HepG2 (cell line): ENCODE data around the gene UST. TPM values are rescaled to one million over a fixed set of nuclear protein-coding genes. Genes with fewer than 3 reads are reported as not detected.

Experiments used
- E2F1 ChIP-seq: sonication (generic); formaldehyde crosslinking; IDR thresholded peaks from 2 replicates; pipeline ENCODE4 v1.5.0; 2020; ENCODE audit warnings: missing genetic modification reagents
- ELF3 ChIP-seq: IDR thresholded peaks from 2 replicates; pipeline ENCODE4 v1.6.1; 2016; ENCODE audit warnings: missing genetic modification reagents, missing compliant biosample characterization
- HDAC6 ChIP-seq: fragments of 200-600 bp; sonication (generic); IDR thresholded peaks from 2 replicates; pipeline ENCODE4 v1.7.0; 2017; ENCODE audit warnings: mild to moderate bottlenecking, antibody characterized with exemption, low read length, low read depth
- HOXA5 ChIP-seq: sonication (generic); formaldehyde crosslinking; IDR thresholded peaks from 2 replicates; pipeline ENCODE4 v1.4.0; 2020; ENCODE audit warnings: missing genetic modification reagents
- MYNN ChIP-seq: sonication (generic); formaldehyde crosslinking; IDR thresholded peaks from 2 replicates; pipeline ENCODE4 v1.4.0; 2020; ENCODE audit warnings: mild to moderate bottlenecking, low read depth, missing genetic modification reagents
- PAF1 ChIP-seq: IDR thresholded peaks from 2 replicates; pipeline ENCODE4 v1.6.1; 2016; ENCODE audit warnings: missing genetic modification reagents, missing compliant biosample characterization
- POLR2A ChIP-seq, 2 experiments: IDR thresholded peaks; 2 replicates each; pipeline ENCODE4 v1.6.1; 2011; ENCODE audit warnings: low read depth in 2 of 2, low read length in 2 of 2, mild to moderate bottlenecking in 1 of 2, moderate library complexity in 1 of 2; ENCODE audit not compliant: insufficient read depth in 1 of 2
- RORA ChIP-seq: sonication (generic); formaldehyde crosslinking; IDR thresholded peaks from 2 replicates; pipeline ENCODE4 v1.5.0; 2020; ENCODE audit warnings: mild to moderate bottlenecking, missing genetic modification reagents, moderate library complexity
- SAP130 ChIP-seq: IDR thresholded peaks from 2 replicates; pipeline ENCODE4 v1.6.1; 2016; ENCODE audit warnings: low read depth
- SIX4 ChIP-seq: sonication (generic); formaldehyde crosslinking; IDR thresholded peaks from 2 replicates; pipeline ENCODE4 v1.4.0; 2020; ENCODE audit warnings: missing genetic modification reagents
- ZFP36L1 ChIP-seq: sonication (generic); formaldehyde crosslinking; IDR thresholded peaks from 2 replicates; pipeline ENCODE4 v1.8.0; 2022; ENCODE audit warnings: mild to moderate bottlenecking, missing genetic modification reagents, moderate library complexity
- ZKSCAN5 ChIP-seq: sonication (generic); formaldehyde crosslinking; IDR thresholded peaks from 2 replicates; pipeline ENCODE4 v1.5.1; 2020; ENCODE audit warnings: mild to moderate bottlenecking, missing genetic modification reagents
- ZNF136 ChIP-seq: sonication (generic); formaldehyde crosslinking; IDR thresholded peaks from 2 replicates; pipeline ENCODE4 v1.8.1; 2022; ENCODE audit warnings: low read depth, mild to moderate bottlenecking, moderate library complexity, missing genetic modification reagents
- ZNF253 ChIP-seq: sonication (generic); formaldehyde crosslinking; IDR thresholded peaks from 2 replicates; pipeline ENCODE4 v1.8.0; 2022; ENCODE audit warnings: mild to moderate bottlenecking, missing genetic modification reagents, borderline replicate concordance
- ZNF577 ChIP-seq: sonication (generic); formaldehyde crosslinking; IDR thresholded peaks from 2 replicates; pipeline ENCODE4 v1.4.0; 2020; ENCODE audit warnings: mild to moderate bottlenecking, low read depth, missing genetic modification reagents, borderline replicate concordance
- ZNF672 ChIP-seq: sonication (generic); formaldehyde crosslinking; IDR thresholded peaks from 2 replicates; pipeline ENCODE4 v1.8.1; 2022; ENCODE audit warnings: missing genetic modification reagents
- polyA plus RNA-seq, 8 experiments: library from polyadenylated mRNA; depleted of rRNA in 3 of 8; stranded (reverse) in 7 of 8; unstranded in 1 of 8; fragments of >200 nt; fragmentation: Illumina TruSeq in 4 of 8; extraction: Trizol in 4 of 8; gene quantifications; 2 replicates each; pipeline versions ENCODE4 v1.2.1 to v1.2.3, GENCODE V29; 2011 to 2016; ENCODE audit warnings: low read depth in 4 of 8, missing spikeins in 1 of 8, mixed read lengths in 1 of 8; ENCODE audit not compliant: insufficient read depth in 1 of 8
- total RNA-seq, 5 experiments: library from RNA; depleted of rRNA; stranded (reverse); fragments of >200 nt; fragmentation: Illumina TruSeq; extraction: Trizol; gene quantifications; 2 replicates each; pipeline ENCODE4 v1.2.3, GENCODE V29; 2016; ENCODE audit warnings: low read depth in 1 of 5
- TF ChIP-seq, protein P1 (sequence below): sonication (generic); formaldehyde crosslinking; IDR thresholded peaks from 2 replicates; pipeline ENCODE4 v1.9.0; 2021; ENCODE audit warnings: missing genetic modification reagents, borderline replicate concordance
- TF ChIP-seq, protein P2 (sequence below): sonication (generic); formaldehyde crosslinking; IDR thresholded peaks from 2 replicates; pipeline ENCODE4 v1.5.1; 2020; ENCODE audit warnings: missing genetic modification reagents, mild to moderate bottlenecking, borderline replicate concordance
- TF ChIP-seq, protein P3 (sequence below): sonication (generic); formaldehyde crosslinking; conservative IDR thresholded peaks from 2 replicates; pipeline ENCODE4 v1.4.0; 2020; ENCODE audit warnings: missing genetic modification reagents
- TF ChIP-seq, protein P4 (sequence below): sonication (generic); formaldehyde crosslinking; conservative IDR thresholded peaks from 2 replicates; pipeline ENCODE4 v1.4.0; 2020; ENCODE audit warnings: missing genetic modification reagents

UST gene
- total and polyA plus RNA-seq, 2 of the 13 experiments (the other 11 are each of a cell fraction or from before 2014, with no cell fraction given): 0.27 TPM; not detected in 1

DNA sequence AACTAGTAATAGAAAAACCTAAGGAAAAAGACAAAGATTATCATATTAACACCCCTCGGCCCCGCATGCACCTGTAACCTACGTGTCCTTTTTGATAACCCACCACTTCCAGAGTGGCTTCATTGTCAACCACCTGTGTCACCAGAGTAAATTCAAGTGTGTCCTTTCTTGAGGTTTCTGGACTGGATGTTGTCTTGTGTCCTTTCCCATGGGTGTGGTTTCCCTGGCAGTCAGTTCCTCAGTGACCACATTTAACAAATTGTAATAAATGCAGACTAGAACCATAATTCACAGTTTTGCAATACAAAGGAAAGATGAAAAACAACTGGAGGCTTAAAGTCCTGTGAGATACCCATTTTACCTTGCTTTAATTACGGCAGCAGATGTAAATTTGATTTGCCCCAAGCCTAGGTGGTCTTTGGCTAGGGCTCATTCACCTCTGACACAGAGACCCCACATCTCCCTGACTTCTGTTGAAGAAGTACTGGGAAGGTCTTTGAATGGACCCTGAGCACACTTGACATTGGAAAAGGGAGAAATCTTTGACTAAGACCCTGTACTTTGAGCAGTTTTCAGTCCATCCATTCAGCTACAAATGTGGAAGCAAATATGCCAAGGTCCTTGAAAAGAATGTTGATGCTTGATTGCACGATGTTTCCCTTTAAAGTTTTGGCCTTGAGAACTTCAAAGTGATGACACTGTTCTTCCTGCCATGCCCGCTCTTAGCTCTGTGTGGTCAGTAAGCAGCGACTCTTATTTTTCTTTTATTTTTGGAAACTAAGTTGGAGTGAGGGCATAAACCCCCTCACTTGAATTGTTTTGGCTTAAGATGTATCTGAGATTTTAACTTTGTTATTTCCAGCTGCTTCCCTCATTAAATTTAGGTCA is 232.4 kb downstream of the UST start (continued):
- TF ChIP-seq, protein P1, sequence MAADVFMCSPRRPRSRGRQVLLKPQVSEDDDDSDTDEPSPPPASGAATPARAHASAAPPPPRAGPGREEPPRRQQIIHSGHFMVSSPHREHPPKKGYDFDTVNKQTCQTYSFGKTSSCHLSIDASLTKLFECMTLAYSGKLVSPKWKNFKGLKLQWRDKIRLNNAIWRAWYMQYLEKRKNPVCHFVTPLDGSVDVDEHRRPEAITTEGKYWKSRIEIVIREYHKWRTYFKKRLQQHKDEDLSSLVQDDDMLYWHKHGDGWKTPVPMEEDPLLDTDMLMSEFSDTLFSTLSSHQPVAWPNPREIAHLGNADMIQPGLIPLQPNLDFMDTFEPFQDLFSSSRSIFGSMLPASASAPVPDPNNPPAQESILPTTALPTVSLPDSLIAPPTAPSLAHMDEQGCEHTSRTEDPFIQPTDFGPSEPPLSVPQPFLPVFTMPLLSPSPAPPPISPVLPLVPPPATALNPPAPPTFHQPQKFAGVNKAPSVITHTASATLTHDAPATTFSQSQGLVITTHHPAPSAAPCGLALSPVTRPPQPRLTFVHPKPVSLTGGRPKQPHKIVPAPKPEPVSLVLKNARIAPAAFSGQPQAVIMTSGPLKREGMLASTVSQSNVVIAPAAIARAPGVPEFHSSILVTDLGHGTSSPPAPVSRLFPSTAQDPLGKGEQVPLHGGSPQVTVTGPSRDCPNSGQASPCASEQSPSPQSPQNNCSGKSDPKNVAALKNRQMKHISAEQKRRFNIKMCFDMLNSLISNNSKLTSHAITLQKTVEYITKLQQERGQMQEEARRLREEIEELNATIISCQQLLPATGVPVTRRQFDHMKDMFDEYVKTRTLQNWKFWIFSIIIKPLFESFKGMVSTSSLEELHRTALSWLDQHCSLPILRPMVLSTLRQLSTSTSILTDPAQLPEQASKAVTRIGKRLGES (CRISPR knock-in tag): no peak
- TF ChIP-seq SAP130 (CRISPR knock-in tag) (peak; percentile 73; the same call in 1 of the 2 replicates), ZNF253 (no peak), ZNF577 (CRISPR knock-in tag) (no peak), ZNF136 (CRISPR knock-in tag) (no peak), ZFP36L1 (peak; percentile 58; the same call in 1 of the 2 replicates), ELF3 (CRISPR knock-in tag) (peak; percentile 85; the same call in 1 of the 2 replicates), E2F1 (CRISPR knock-in tag) (no peak), RORA (CRISPR knock-in tag) (no peak), MYNN (CRISPR knock-in tag) (no peak), HOXA5 (CRISPR knock-in tag) (peak; percentile 96), ZKSCAN5 (CRISPR knock-in tag) (no peak), HDAC6 (no peak), SIX4 (no peak), PAF1 (CRISPR knock-in tag) (no peak), POLR2A (IDR thresholded peaks at IDR 0.05; ENCODE audit: insufficient read depth in 1 of 2, low read depth in 2 of 2, low read length in 2 of 2) (no peak), ZNF672 (CRISPR knock-in tag) (no peak)
- TF ChIP-seq, protein P2, sequence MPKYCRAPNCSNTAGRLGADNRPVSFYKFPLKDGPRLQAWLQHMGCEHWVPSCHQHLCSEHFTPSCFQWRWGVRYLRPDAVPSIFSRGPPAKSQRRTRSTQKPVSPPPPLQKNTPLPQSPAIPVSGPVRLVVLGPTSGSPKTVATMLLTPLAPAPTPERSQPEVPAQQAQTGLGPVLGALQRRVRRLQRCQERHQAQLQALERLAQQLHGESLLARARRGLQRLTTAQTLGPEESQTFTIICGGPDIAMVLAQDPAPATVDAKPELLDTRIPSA: no peak
- TF ChIP-seq, protein P3, sequence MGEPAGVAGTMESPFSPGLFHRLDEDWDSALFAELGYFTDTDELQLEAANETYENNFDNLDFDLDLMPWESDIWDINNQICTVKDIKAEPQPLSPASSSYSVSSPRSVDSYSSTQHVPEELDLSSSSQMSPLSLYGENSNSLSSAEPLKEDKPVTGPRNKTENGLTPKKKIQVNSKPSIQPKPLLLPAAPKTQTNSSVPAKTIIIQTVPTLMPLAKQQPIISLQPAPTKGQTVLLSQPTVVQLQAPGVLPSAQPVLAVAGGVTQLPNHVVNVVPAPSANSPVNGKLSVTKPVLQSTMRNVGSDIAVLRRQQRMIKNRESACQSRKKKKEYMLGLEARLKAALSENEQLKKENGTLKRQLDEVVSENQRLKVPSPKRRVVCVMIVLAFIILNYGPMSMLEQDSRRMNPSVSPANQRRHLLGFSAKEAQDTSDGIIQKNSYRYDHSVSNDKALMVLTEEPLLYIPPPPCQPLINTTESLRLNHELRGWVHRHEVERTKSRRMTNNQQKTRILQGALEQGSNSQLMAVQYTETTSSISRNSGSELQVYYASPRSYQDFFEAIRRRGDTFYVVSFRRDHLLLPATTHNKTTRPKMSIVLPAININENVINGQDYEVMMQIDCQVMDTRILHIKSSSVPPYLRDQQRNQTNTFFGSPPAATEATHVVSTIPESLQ: no peak
- TF ChIP-seq, protein P4, sequence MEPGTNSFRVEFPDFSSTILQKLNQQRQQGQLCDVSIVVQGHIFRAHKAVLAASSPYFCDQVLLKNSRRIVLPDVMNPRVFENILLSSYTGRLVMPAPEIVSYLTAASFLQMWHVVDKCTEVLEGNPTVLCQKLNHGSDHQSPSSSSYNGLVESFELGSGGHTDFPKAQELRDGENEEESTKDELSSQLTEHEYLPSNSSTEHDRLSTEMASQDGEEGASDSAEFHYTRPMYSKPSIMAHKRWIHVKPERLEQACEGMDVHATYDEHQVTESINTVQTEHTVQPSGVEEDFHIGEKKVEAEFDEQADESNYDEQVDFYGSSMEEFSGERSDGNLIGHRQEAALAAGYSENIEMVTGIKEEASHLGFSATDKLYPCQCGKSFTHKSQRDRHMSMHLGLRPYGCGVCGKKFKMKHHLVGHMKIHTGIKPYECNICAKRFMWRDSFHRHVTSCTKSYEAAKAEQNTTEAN (CRISPR knock-in tag): 0 out of 2 replicates have a peak, but pooled peaks have one; percentile 81
